Coronary artery (tissue), 2 donors: ENCODE results near the gene ARHGAP31.

Experiments
- DNase-seq: peaks from one replicate; pipeline ENCODE4 v3.0.0-alpha.2; 2017; ENCODE audit warnings: low spot score
- H3K27ac ChIP-seq, 2 donors: fragments of 200-600 bp; sonication (generic); one replicate each; pipeline ENCODE4 v1.5.1; 2016 to 2019
- H3K4me3 ChIP-seq: fragments of 200-600 bp; sonication (generic); 2 replicates; pipeline ENCODE4 v1.5.1; 2016; ENCODE audit warnings: mild to moderate bottlenecking, moderate library complexity
- CTCF ChIP-seq: fragments of 200-600 bp; sonication (generic); IDR thresholded peaks from one replicate; pipeline ENCODE4 v1.5.1; 2019; ENCODE audit warnings: antibody characterized with exemption

Gene ARHGAP31

DNA sequence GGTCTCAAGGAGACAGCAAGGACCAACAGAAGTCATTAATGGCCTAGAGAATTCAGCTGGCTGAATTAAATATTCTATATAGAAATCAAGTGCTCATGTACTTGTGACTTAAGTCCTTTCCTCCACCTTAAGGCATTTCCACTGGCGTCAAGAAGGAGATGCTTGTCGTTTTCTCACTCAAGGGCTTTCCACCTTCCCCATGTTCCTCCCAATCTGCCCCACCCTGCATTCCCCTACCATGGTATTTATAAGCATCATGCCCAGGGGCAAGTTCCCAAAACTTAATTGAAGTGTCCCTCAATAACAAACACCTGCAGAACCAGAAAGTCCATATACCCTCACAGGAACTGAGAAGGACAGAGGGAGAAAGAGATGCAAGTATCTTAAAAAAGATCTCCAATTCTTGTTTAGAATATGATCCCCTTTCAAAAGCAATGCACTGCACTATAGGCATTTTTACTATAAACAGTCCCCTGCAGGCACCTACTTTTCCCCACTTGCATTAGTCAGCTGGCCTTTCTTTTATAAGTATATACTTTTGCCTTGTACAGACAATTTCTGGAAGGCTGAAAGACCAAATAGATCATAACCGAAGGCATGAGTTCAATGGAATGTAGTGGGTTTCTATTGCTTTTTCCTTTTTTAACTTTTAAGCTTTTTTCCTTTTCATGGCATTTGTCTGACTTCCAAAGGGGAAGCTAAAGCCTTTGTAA is 139.6 kb downstream of the ARHGAP31 start:
- TF ChIP-seq CTCF, result no peak
- Histone ChIP-seq H3K27ac (no peak overlapping the region), H3K4me3 (no peak overlapping the region)
- DNase-seq, result no peak

GRCh38 chr3:119434703-119435102 is 140.5 kb downstream of the ARHGAP31 start:
- Histone ChIP-seq H3K27ac (no peak overlapping the region), H3K4me3 (no peak overlapping the region)
- DNase-seq, result no peak
- TF ChIP-seq CTCF, result no peak

- TF ChIP-seq CTCF, result no peak
- H3K4me3 ChIP-seq, result no peak overlapping the region
- H3K27ac ChIP-seq, result no peak overlapping the region
- DNase-seq, result no peak
These were observed 142.8 kb downstream of the ARHGAP31 start for GRCh38 chr3:119436977-119437376.

DNA sequence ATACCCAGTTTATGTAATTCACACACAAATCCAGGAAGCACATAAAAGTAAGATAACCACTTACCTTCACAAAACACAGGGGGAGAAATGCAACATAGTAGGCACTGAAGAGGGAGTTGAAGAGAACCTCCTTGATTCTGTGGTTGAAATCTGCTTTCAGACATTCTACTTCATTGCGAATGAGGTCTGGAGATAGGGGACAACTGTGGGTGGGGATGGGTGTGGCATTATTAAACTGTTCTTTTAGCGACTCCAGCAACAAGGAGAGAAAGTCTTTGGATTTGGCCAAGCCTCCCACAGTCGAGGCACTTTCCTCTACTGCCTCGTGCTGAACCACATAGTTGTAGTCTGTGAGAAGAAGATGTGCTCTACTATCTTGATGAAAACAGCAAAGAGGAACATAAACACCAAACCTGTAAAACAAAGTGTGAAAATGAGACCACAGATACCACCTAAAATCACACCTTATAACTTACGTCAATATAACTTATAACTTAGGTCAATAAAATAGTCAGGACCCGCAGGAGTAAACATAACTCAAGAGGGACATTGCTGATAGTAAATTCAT is 143.6 kb downstream of the ARHGAP31 start:
- TF ChIP-seq CTCF, result no peak
- Histone ChIP-seq H3K27ac (no peak overlapping the region), H3K4me3 (no peak overlapping the region)
- DNase-seq, result no peak

GRCh38 chr3:119443179-119443578 is 149.0 kb downstream of the ARHGAP31 start:
- no peak overlapping the region for H3K27ac ChIP-seq
- H3K4me3 ChIP-seq, result no peak overlapping the region
- no peak for TF ChIP-seq CTCF
- DNase-seq, result no peak

- H3K4me3 ChIP-seq, result no peak overlapping the region
- no peak for DNase-seq
- TF ChIP-seq CTCF, result no peak
- H3K27ac ChIP-seq, result no peak overlapping the region
These were observed 150.4 kb downstream of the ARHGAP31 start for GRCh38 chr3:119444590-119444989.

GRCh38 chr3:119453822-119454221 is 159.6 kb downstream of the ARHGAP31 start:
- no peak for TF ChIP-seq CTCF
- Histone ChIP-seq H3K27ac (no peak overlapping the region), H3K4me3 (no peak overlapping the region)
- no peak for DNase-seq
